RWPE1 (cell line): ENCODE results near the gene NLGN1.
"Not testable (repeated sequence)": the region's sequence is repeated elsewhere in the genome, so short reads cannot be mapped to it uniquely, and the experiment has no call there.

Experiments
- CTCF ChIA-PET: fragments of 350-600 bp; sonication (Branson Sonifier 250); formaldehyde crosslinking; extraction: SDS; loops from one replicate; lab custom pipeline; 2021; lab: Yijun Ruan, JAX
- POLR2A ChIA-PET: fragments of 400-600 bp; formaldehyde crosslinking; extraction: SDS; loops from one replicate; lab custom pipeline; 2020; ENCODE audit warnings: antibody characterized with exemption; ENCODE audit not compliant: low non-redundant PET; lab: Yijun Ruan, JAX
- DNase-seq: peaks from one replicate; pipeline ENCODE4 v3.0.0; 2012; ENCODE audit warnings: low spot score
- H3K27ac ChIP-seq: fragments of 450-650 bp; 2 replicates; pipeline ENCODE4 v1.5.1; 2017
- CTCF ChIP-seq: fragments of 450-650 bp; conservative IDR thresholded peaks from 2 replicates; pipeline ENCODE4 v1.5.1; 2017; ENCODE audit warnings: low read depth, mild to moderate bottlenecking

The NLGN1 gene

GRCh38 chr3:173416070-173416469 is 18.5 kb downstream of the NLGN1 start:
- no peak overlapping the region for H3K27ac ChIP-seq
- CTCF ChIA-PET, result no interaction called here
- POLR2A ChIA-PET, result no interaction called here
- DNase-seq, result no peak
- TF ChIP-seq CTCF, result no peak

DNA sequence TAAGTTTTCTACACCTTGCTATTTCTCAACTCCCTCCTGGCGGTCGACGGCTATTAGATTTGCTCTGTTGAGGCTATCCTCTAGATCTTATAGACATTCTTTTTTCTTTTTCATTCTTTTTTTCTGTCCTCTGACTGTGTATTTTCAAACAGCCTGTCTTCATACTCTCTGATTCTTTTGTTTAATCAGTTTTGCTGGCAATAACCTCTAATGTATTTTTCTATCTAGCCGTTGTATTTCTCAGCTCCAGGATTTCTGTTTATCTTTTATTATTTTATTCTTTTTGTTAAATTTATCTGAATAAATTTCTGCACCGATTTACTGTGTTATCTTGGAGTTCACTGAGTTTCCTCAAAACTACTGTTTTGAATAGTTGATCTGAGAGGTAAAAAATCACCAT is 31.5 kb downstream of the NLGN1 start:
- no peak for TF ChIP-seq CTCF
- DNase-seq, result no peak
- CTCF ChIA-PET, result no interaction called here
- H3K27ac ChIP-seq, result no peak overlapping the region
- POLR2A ChIA-PET, result no interaction called here

DNA sequence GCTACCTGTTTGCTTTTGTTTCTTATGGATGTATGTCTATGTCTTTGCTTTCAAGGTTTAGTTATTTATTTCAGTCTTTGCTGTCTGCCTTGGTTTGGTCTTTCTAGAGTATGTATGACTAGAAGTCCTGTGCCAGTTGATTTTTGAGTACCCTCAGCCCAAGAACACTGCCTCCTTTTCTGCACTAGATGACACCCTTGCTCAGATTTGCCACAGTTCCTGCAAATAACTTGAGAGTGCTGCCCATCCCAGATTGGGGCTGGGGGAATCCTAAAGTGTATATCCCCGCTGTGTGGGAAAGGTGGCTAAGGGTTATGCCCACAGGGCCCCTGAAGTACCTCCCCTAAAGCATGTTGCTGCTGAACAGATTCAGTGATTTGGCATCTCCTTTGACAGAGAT is 32.0 kb downstream of the NLGN1 start:
- no peak overlapping the region for H3K27ac ChIP-seq
- TF ChIP-seq CTCF, result no peak
- CTCF ChIA-PET, result no interaction called here
- DNase-seq, result no peak
- POLR2A ChIA-PET, result no interaction called here

DNA sequence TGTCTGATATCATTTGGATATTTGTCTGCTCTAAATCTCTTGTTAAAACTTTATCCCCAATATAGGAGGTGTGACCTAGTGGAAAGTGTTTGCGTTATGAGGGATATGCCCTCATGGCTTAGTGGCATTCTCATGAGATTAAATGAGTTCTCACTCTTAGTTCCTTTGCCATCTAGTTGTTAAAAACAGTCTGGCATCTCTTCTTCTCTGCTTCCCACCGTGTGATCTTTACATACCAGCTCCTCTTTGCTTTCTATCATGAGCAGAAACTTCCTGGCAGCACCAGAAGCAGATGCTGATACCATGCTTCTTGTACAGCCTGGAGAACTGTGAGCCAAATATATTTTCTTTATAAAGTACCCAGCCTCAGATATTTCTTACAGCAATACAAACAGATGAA is 33.0 kb downstream of the NLGN1 start:
- CTCF ChIA-PET, result no interaction called here
- POLR2A ChIA-PET, result no interaction called here

GRCh38 chr3:173439004-173439403 is 41.5 kb downstream of the NLGN1 start:
- TF ChIP-seq CTCF, result no peak
- CTCF ChIA-PET, result interaction anchor here (0.7 kb wide), 1 partner anchor 1920 kb away, joined by 5 read pairs; no protein-coding TSS in a partner anchor
- DNase-seq, result no peak
- POLR2A ChIA-PET, result no interaction called here
- H3K27ac ChIP-seq, result no peak overlapping the region

More for the DNA sequence above, 33.0 kb downstream of the NLGN1 start:
- H3K27ac ChIP-seq, result no peak overlapping the region
- DNase-seq, result no peak
- no peak for TF ChIP-seq CTCF

DNA sequence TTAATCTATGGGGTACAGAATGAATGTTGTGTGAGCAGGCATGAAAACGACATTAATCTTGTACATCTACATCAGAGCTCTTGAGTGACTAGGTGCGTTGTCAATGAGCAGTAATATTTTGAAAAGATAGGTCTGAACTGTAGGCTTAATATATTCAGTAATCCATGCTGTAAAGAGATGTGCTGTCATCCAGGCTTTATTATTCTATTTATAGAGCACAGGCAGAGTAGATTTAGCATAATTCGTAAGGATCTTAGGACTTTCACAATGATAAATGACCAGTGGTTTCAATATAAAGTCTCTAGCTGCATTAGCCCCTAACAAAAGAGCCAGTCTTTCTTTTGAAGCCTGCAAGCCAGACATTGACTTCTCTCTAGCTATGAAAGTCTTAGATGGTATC is 43.0 kb downstream of the NLGN1 start:
- ChIA-PET CTCF (no interaction called here), POLR2A (no interaction called here)
- no peak for TF ChIP-seq CTCF
- no peak for DNase-seq
- H3K27ac ChIP-seq, result no peak overlapping the region

DNA sequence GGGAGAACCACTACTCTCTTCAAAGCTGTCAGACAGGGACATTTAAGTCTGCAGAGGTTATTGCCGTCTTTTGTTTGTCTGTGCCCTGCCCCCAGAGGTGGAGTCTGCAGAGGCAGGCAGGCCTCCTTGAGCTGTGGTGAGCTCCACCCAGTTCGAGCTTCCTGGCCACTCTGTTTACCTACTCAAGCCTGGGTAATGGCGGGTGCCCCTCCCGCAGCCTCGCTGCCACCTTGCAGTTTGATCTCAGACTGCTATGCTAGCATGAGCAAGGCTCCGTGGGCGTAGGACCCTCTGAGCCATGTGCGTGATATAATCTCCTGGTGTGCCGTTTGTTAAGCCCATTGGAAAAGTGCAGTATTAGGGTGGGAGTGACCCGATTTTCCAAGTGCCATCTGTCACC is 54.0 kb downstream of the NLGN1 start:
- POLR2A ChIA-PET, CTCF ChIA-PET, DNase-seq, H3K27ac ChIP-seq: not testable (repeated sequence)
